Mesenteric fat pad (tissue), 1 donor: ENCODE data around the gene ALG8. TPM values are rescaled to one million over a fixed set of nuclear protein-coding genes. Genes with fewer than 3 reads are reported as not detected.

ENCODE experiments used
- DNase-seq: peaks from one replicate; pipeline ENCODE4 v3.0.0-alpha.2; 2020; ENCODE audit warnings: low spot score
- total RNA-seq: library from RNA; stranded (reverse); fragmentation: NEBNext Ultra II Directional; extraction: Animal tissue kit (Norgen Biotek cat#: 25700); gene quantifications from one replicate; pipeline ENCODE4 v1.2.1, GENCODE V29; 2021
- donor health status: DM: yes; HTN: yes; CAD: no.

The ALG8 gene
- total RNA-seq, 1 donor from 2014 or later: 46.2 TPM

DNA sequence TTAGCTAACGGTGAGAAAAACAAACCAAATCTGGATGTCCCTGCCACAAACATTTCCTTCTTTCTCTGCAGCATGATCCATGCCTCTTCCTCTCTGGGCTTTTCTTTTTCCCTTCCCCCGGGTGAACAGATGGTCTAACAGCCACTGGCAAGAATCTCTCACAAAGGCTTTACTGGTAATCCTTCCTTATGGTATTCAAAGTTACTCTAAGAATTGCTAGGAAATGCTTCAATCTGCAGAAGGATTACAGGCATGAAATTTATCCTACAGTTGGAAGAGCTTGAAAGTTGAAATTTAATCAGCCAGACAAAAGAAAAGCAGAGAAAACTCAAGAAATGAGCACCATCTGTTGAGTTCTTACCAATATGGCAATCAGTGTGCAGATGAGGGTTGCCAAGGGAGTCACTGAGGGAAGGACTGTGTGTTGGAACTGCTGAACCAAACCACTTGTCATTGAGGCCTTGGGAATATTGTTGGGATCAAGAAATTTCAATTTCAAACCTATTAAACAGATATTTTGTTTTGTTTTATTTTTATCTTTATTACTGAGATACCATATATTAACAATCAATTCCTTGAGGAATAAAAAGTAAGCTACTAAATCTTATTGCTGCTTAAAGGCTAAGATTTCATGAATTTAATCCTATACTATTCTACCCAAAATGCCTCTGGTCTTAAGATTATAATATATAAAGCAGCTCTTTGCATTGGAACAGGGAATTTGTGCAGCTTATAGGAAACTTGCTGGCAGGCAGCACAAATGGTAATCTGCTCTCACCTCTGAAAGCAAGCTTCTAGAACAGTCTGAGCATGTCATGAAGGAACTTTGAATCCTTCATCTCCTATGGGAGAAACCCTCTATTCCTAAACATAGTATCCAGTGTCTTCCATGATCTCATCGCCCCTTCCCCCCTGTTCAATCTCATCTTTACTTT, 30.1 kb downstream of the ALG8 start:
- no peak for DNase-seq

DNA sequence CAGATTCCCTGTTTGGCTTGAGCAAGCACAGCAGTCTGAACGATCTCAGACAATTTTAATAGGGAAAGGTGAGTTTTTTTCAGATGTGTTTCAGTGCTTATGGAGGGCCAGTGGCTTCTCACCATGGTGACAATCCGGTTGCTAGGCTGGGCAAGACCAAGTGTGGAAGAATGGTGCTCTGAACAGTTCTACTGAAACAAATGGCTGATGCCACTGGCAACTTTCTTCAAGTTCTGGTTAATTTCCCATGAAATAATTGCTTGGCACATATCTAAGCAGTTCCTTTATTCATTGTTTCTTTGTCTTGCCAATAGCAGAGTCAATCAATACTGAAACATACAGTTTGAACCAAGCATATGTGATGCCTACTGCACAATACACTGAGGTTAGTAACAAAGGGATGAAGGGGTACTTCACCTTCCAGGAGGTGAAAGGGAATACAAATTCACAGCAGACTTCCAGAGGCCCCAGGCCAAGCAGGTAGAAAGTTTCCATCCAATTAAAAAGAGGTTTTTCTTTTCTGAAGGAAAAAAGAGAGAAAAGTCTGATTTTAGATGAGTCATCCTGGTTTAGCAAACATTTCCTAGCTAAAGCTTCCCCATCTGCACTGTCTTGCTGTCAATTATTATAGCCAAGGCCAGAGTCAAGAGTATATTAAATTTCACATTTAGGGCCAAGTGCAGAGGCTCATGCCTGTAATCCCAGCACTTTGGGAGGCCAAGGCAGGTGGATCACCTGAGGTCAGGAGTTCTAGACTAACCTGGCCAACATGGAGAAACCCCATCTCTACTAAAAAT, 38.6 kb downstream of the ALG8 start:
- DNase-seq: no peak

- DNase-seq: no peak
These were observed 39.2 kb downstream of the ALG8 start for GRCh38 chr11:78100261-78100660.

GRCh38 chr11:78099666-78100065, 39.8 kb downstream of the ALG8 start:
- DNase-seq: no peak

GRCh38 chr11:78097666-78098385, 41.6 kb downstream of the ALG8 start:
- no peak for DNase-seq

- DNase-seq: no peak
These were observed 45.2 kb downstream of the ALG8 start for GRCh38 chr11:78094250-78094649.

GRCh38 chr11:78086521-78087074, 52.8 kb downstream of the ALG8 start:
- peak; percentile 59 for DNase-seq

- no peak for DNase-seq
These were observed 53.5 kb downstream of the ALG8 start for GRCh38 chr11:78085972-78086371.

DNA sequence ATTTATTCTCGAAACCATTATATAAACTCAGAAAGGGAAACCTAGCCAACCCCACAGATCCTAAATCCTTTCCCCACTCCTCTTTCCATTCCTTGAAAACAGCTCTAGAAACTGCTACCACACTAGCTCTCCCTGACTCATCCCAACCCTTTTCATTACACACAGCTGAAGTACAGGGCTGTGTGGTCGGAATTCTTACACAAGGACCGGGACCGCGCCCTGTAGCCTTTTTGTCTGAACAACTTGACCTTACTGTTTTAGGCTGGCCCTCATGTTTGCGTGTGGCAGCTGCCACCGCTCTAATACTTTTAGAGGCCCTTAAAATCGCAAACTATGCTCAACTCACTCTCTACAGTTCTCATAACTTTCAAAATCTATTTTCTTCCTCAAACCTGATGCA, 54.9 kb downstream of the ALG8 start:
- DNase-seq: peak; percentile 30

GRCh38 chr11:78083021-78083420, 56.4 kb downstream of the ALG8 start:
- DNase-seq: peak; percentile 37

DNA sequence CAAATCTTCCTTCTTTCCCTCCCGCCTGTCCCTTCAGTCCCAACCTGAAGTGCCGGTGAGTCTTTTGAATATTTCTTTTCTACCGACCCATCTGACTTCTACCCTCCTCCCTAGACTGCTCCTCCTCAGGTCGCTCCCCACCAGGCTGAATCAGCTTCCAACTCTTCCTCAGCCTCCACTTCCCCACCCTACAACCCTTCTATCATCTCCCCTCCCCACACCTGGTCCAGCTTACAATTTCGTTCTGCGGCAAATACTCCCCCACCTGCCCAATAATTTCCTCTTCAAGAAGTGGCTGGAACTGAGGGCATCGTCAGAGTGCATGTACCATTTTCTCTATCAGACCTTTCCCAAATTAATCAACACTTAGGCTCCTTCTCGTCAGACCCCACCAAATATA, 57.3 kb downstream of the ALG8 start:
- DNase-seq: peak; percentile 35

- DNase-seq: peak; percentile 75
These were observed 57.8 kb downstream of the ALG8 start for GRCh38 chr11:78081583-78081982.

DNA sequence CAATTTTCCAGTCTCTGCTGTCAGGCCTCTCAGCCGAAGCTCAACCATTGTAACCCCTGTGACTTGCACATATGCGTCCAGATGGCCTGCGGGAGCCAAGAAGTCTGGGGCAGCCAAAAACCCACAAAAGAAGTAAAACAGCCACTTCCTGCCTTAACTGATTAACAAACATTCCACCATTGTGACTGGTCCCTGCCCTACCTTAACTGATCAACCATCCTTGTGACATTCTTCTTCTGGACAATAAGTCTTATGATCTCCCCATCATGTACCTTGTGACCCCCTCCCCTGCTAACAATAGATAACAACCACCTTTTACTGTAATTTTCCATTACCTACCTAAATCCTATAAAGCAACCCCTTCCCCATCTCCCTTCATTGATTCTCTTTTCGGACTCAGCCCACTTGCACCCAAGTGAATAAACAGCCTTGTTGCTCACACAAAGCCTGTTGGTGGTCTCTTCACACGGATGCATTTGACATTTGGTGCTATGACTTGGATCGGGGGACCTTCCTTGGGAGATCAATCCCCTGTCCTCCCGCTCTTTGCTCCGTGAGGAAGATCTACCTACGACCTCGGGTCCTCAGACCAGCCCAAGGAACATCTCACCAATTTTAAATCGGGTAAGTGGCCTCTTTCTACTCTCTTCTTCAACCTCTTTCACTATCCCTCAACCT, 58.5 kb downstream of the ALG8 start:
- DNase-seq: peak; percentile 4

DNA sequence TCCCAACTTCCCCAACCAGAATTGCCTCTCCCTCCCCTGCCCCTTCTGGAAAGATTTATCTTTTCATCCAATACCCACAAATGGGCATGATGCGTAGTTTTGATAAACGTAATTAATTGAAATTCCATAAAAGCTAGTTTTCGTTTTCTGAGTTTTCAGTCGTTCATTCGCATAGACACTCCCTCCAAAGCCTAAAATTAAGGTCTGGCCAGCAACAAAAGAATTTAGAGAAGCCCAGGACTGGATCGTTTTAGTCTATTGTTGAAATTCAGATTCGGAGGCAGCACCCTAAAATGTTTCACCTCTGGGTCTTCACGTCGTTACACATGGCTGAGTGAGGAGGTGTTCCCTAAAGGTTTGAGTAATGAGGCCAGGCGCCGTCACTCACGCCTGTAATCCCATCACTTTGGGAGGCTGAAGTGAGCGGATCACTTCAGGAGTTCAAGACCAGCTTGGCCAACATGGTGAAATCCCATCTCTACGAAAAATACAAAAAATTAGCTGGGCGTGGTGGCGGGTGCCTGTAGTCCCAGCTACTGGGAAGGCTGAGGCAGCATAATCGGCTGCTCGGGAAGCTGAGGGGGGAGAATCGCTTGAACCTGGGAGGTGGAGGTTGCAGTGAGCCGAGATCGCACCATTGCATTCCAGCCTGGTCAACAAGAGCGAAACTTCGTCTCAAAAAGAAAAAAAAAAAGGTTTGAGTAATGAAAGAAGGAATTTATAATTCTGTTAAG, 59.2 kb downstream of the ALG8 start:
- peak; percentile 33 for DNase-seq

DNA sequence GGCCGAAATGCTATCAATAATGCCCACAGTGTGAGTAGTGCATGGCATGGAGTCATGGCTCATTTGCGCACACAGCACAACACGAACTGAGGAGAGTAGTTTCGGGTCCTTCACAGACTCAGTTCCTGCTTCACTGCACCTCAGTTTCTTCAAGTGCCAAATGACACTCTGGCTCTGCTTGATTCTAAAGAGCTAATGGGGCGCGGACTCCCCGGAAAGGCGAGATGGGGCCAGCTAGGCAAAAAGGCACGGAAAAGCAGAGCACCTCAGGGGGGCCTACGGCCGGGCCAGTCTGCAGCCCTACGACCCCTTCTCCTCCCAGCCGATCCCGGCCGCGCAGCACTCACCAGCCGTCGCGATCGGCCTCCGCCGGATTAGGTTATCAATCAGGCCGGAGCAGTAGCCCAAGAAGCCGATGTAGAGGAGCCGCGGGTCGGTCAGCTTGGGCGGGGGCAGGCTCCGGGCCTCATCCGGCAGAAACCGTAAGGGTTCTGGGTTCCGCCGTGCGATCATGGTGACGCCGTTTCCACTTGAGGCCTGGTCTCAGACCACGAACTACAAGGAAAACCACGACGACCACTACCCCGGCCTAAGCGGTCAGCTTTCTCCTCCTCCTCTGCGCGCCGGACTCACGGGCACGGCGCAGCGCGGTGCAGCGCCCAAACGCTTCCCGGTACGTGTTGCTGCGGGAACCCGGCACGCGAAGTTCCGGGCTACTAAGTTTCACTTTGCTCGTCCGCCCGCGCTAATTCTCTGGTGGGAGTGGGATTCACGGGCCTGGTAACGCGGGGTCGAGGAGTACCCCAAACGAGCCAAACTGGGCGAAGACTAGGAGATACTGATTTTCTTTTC, 60.0 kb downstream of the ALG8 start, which contains the start of gene NDUFC2:
NDUFC2 (minus strand) TSS at position 631 of the 852 bp plus-strand sequence; CDS start at position 513, 118 bp downstream.
- DNase-seq: peak; percentile 93

GRCh38 chr11:78078218-78079167, 60.9 kb downstream of the ALG8 start:
- peak; percentile 33 for DNase-seq

DNA sequence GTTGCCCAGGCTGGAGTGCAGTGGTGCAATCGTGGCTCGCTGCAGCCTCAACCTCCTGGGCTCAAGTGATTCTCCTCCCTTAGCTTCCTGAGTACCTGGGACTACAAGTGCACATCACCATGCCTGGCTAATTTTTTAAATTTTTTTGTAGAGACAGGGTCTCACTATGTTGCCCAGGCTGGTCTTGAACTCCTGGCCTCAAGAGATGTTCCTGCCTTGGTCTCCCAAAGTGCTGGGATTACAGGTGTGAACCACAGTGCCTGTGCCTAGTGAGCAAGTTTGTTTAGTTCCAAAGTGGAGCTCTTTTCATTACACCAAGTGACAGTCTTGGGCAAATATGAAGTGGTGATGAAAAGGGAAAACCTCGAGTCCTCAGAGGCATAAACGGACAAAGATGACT, 61.8 kb downstream of the ALG8 start:
- DNase-seq: peak; percentile 62
